HepG2 (cell line): ENCODE results near the gene RPS27L. TPM values are rescaled to one million over a fixed set of nuclear protein-coding genes. Genes with fewer than 3 reads are reported as not detected.
A peak's percentile ranks its signal among the peaks of the same experiment; 100 is the strongest.

Source experiments
- ATAC-seq: fragments of 200-7000 bp; cut with Tn5 transposase; 3 replicates; pipeline ENCODE4 v1.9.1; 2020; ENCODE audit warnings: mild to moderate bottlenecking, moderate library complexity
- BruUV-seq: library from RNA; stranded (reverse); fragments of 400-500 nt; replicated peaks from 2 replicates; lab custom pipeline; 2021; lab: Mats Ljungman, UMichigan
- CTCF ChIA-PET: fragments of 300-600 bp; formaldehyde crosslinking; extraction: SDS; loops from one replicate; lab custom pipeline; 2021; ENCODE audit warnings: low total read pairs, inconsistent platforms, low intra/inter-chr PET ratio; lab: Yijun Ruan, JAX
- POLR2A ChIA-PET: fragments of 350-600 bp; sonication (Branson Sonifier 250); formaldehyde crosslinking; loops from one replicate; lab custom pipeline; 2020; ENCODE audit warnings: antibody characterized with exemption, inconsistent platforms; lab: Yijun Ruan, JAX
- DNase-seq: peaks from one replicate; pipeline ENCODE4 v3.0.0-alpha.2; 2015; ENCODE audit warnings: low spot score
- FAIRE-seq: peaks from 3 replicates; lab custom pipeline; 2011; peaks lifted over from hg19 to GRCh38; lab: Jason Lieb, UNC
- H2AFZ ChIP-seq: one replicate; pipeline ENCODE4 v1.6.1; 2011; ENCODE audit warnings: low read length, inconsistent platforms
- H3K27ac ChIP-seq: fragments of 300-600 bp; 3 replicates; pipeline ENCODE4 v1.8.0; 2011; ENCODE audit warnings: mixed run types, mild to moderate bottlenecking, mixed read lengths, low read length, inconsistent platforms; ENCODE audit not compliant: insufficient read depth; ENCODE audit errors: extremely low read length
- H3K27me3 ChIP-seq, 2 experiments: fragments of 200-600 bp in 1 of 2; 2 replicates in 1 of 2; 3 replicates in 1 of 2; pipeline versions ENCODE4 v1.6.0 to v1.8.0; 2011; ENCODE audit warnings: low read length in 2 of 2, mild to moderate bottlenecking in 2 of 2, moderate library complexity in 2 of 2, inconsistent platforms in 1 of 2; ENCODE audit not compliant: insufficient read depth in 2 of 2, control insufficient read depth in 1 of 2
- H3K36me3 ChIP-seq, 2 experiments: fragments of 200-600 bp in 1 of 2; replicated peaks in 1 of 2; 2 replicates in 1 of 2; 3 replicates in 1 of 2; pipeline versions ENCODE4 v1.5.1 to v1.8.0; 2011; ENCODE audit warnings: low read length in 2 of 2, inconsistent platforms in 1 of 2; ENCODE audit not compliant: insufficient read depth in 2 of 2, control insufficient read depth in 1 of 2
- H3K4me1 ChIP-seq: 2 replicates; pipeline ENCODE4 v1.5.1; 2012; ENCODE audit warnings: low read length, inconsistent platforms; ENCODE audit not compliant: insufficient read depth
- H3K4me2 ChIP-seq: 2 replicates; pipeline ENCODE4 v1.6.0; 2011; ENCODE audit warnings: low read depth, low read length, inconsistent platforms
- H3K4me3 ChIP-seq, 3 experiments: fragments of 200-600 bp in 1 of 3; sonication (generic), shearing (Covaris generic) in 1 of 3; replicated peaks in 1 of 3; 2 replicates each; pipeline ENCODE4 v1.5.1; 2011 to 2016; ENCODE audit warnings: low read length in 3 of 3, inconsistent platforms in 2 of 3, low read depth in 2 of 3, mild to moderate bottlenecking in 2 of 3, control low read depth in 1 of 3, mixed read lengths in 1 of 3; ENCODE audit not compliant: insufficient read depth in 1 of 3
- H3K79me2 ChIP-seq: one replicate; pipeline ENCODE4 v1.6.1; 2011; ENCODE audit warnings: low read length, inconsistent platforms; ENCODE audit not compliant: insufficient read depth
- H3K9ac ChIP-seq: 2 replicates; pipeline ENCODE4 v1.6.0; 2011; ENCODE audit warnings: mild to moderate bottlenecking, low read depth, low read length, inconsistent platforms; ENCODE audit not compliant: insufficient read depth
- H3K9me3 ChIP-seq: 2 replicates; pipeline ENCODE4 v1.5.1; 2012; ENCODE audit warnings: mild to moderate bottlenecking, low read length
- H4K20me1 ChIP-seq: 2 replicates; pipeline ENCODE4 v1.6.0; 2011; ENCODE audit warnings: inconsistent platforms, mild to moderate bottlenecking, low read length, moderate library complexity; ENCODE audit not compliant: insufficient read depth
- ATF1 ChIP-seq: IDR thresholded peaks from 2 replicates; pipeline ENCODE4 v1.6.1; 2016; ENCODE audit warnings: mild to moderate bottlenecking, control low read depth
- GABPB1 ChIP-seq: IDR thresholded peaks from 2 replicates; pipeline ENCODE4 v1.6.1; 2016; ENCODE audit warnings: mild to moderate bottlenecking, missing genetic modification reagents, moderate library complexity, missing compliant biosample characterization
- HOXA5 ChIP-seq: sonication (generic); formaldehyde crosslinking; IDR thresholded peaks from 2 replicates; pipeline ENCODE4 v1.4.0; 2020; ENCODE audit warnings: missing genetic modification reagents
- MYC ChIP-seq: sonication (generic); formaldehyde crosslinking; IDR thresholded peaks from 2 replicates; pipeline ENCODE4 v1.9.0; 2021; ENCODE audit warnings: missing genetic modification reagents, borderline replicate concordance
- NAIF1 ChIP-seq: sonication (generic); formaldehyde crosslinking; IDR thresholded peaks from 2 replicates; pipeline ENCODE4 v1.5.0; 2020; ENCODE audit warnings: mild to moderate bottlenecking, missing genetic modification reagents, borderline replicate concordance
- PAX8 ChIP-seq: sonication (generic); formaldehyde crosslinking; IDR thresholded peaks from 2 replicates; pipeline ENCODE4 v1.8.0; 2022; ENCODE audit warnings: mild to moderate bottlenecking, missing genetic modification reagents, borderline replicate concordance
- REPIN1 ChIP-seq: sonication (generic); formaldehyde crosslinking; IDR thresholded peaks from 2 replicates; pipeline ENCODE4 v1.8.0; 2022; ENCODE audit warnings: missing genetic modification reagents, low read depth, mild to moderate bottlenecking, borderline replicate concordance
- SIN3A ChIP-seq: IDR thresholded peaks from 2 replicates; pipeline ENCODE4 v1.6.1; 2011; ENCODE audit warnings: low read depth, mild to moderate bottlenecking, control low read depth, low read length, borderline replicate concordance
- TBP ChIP-seq: sonication (generic); formaldehyde crosslinking; IDR thresholded peaks from 2 replicates; pipeline ENCODE4 v1.5.0; 2020; ENCODE audit warnings: missing genetic modification reagents
- ZBTB1 ChIP-seq: sonication (generic); formaldehyde crosslinking; IDR thresholded peaks from 2 replicates; pipeline ENCODE4 v1.4.0; 2020; ENCODE audit warnings: missing genetic modification reagents, borderline replicate concordance
- ZFX ChIP-seq: sonication (generic); formaldehyde crosslinking; IDR thresholded peaks from 2 replicates; pipeline ENCODE4 v1.4.0; 2020; ENCODE audit warnings: mild to moderate bottlenecking, low read depth, missing genetic modification reagents, moderate library complexity
- ZNF205 ChIP-seq: IDR thresholded peaks from 2 replicates; pipeline ENCODE4 v1.6.1; 2018; ENCODE audit warnings: missing biosample characterization, missing genetic modification reagents
- ZNF430 ChIP-seq: sonication (generic); formaldehyde crosslinking; IDR thresholded peaks from 2 replicates; pipeline ENCODE4 v1.9.0; 2021; ENCODE audit warnings: mild to moderate bottlenecking, missing genetic modification reagents
- WGBS: methylation state at CpG from one replicate; pipeline ENCODE4 v1.1.6; 2017; ENCODE audit warnings: low lambda C conversion rate; 5-methylcytosine and 5-hydroxymethylcytosine counted together
- in situ Hi-C: cut with HindIII; loops from 2 replicates; pipeline ENCODE4 v1.10.0; 2017; ENCODE audit warnings: low pct_unique_long_range_greater_than_20kb; ENCODE audit not compliant: extremely low pct_ligation_motif_present
- intact Hi-C: fragments of 100-400 bp; cut with micrococcal nuclease; formaldehyde crosslinking; loops from one replicate; pipeline ENCODE4 v1.10.0; 2022; ENCODE audit not compliant: unreplicated experiment
- polyA plus RNA-seq, 8 experiments: library from polyadenylated mRNA; depleted of rRNA in 3 of 8; stranded (reverse) in 7 of 8; unstranded in 1 of 8; fragments of >200 nt; fragmentation: Illumina TruSeq in 4 of 8; extraction: Trizol in 4 of 8; gene quantifications; 2 replicates each; pipeline versions ENCODE4 v1.2.1 to v1.2.3, GENCODE V29; 2011 to 2016; ENCODE audit warnings: low read depth in 4 of 8, missing spikeins in 1 of 8, mixed read lengths in 1 of 8; ENCODE audit not compliant: insufficient read depth in 1 of 8
- total RNA-seq, 5 experiments: library from RNA; depleted of rRNA; stranded (reverse); fragments of >200 nt; fragmentation: Illumina TruSeq; extraction: Trizol; gene quantifications; 2 replicates each; pipeline ENCODE4 v1.2.3, GENCODE V29; 2016; ENCODE audit warnings: low read depth in 1 of 5
- TF ChIP-seq, protein P1 (sequence below): sonication (generic); formaldehyde crosslinking; IDR thresholded peaks from 2 replicates; pipeline ENCODE4 v1.4.0; 2020; ENCODE audit warnings: missing genetic modification reagents, borderline replicate concordance
- TF ChIP-seq, protein P2 (sequence below): sonication (generic); formaldehyde crosslinking; IDR thresholded peaks from 2 replicates; pipeline ENCODE4 v1.4.0; 2020; ENCODE audit warnings: missing genetic modification reagents, mild to moderate bottlenecking, borderline replicate concordance
- TF ChIP-seq, protein P3 (sequence below): sonication (generic); formaldehyde crosslinking; IDR thresholded peaks from 2 replicates; pipeline ENCODE4 v1.4.0; 2020; ENCODE audit warnings: missing genetic modification reagents

Gene RPS27L
- total and polyA plus RNA-seq, 2 of the 13 experiments (the other 11 are each of a cell fraction or from before 2014, with no cell fraction given) = 231 to 433 TPM

DNA sequence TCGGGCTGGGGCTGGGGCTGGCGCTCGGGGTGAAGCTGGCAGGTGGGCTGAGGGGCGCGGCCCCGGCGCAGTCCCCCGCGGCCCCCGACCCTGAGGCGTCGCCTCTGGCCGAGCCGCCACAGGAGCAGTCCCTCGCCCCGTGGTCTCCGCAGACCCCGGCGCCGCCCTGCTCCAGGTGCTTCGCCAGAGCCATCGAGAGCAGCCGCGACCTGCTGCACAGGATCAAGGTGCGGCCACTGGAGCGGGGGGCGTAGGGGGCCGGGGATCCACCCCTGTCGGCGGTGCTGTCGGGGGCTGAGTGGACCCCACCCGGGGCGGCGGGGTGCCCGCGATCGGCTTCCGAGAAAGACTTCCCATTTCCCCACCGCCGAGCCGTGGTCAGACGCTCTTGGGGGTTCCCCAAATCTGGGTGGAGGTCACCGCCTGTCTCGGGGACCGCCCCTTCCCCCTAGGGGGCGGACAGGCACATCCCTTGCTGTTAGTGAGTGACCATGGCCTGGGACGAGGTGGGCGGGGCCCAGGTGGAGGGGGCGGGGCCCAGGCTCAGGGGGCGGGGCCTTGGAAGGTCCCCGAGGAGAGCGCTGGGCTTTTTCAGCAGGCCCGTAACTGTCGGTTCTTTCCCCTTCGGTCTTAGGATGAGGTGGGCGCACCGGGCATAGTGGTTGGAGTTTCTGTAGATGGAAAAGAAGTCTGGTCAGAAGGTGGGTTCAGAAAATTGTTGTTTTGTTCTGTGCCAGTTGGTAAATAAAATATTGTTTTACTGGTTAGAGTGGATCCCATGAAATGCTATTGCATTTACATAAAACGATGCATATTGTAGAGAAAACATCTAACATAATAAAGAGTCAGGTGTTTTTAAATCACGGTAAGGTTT, 35.0 kb downstream of the RPS27L start:
- CTCF ChIA-PET = no interaction called here
- intact Hi-C loops (loop anchor here (2.0 kb wide), 1 partner anchor 35 kb away; the partner anchor contains the start of gene RPS27L), in situ Hi-C loops (no loop called here)
- 2% methylated on average over 12 of the region's 59 CpGs for WGBS
- H3K4me2 ChIP-seq = peak overlapping the region; percentile 61
- H3K79me2 ChIP-seq = peaks cover 4% of the 10 kb centered on the region
- ATAC-seq (peak; percentile 96), FAIRE-seq (peak; percentile 26), DNase-seq (peak; percentile 73)
- H3K4me1 ChIP-seq = peaks cover 32% of the 10 kb centered on the region
- H4K20me1 ChIP-seq = no peaks in the 10 kb centered on the region
- BruUV-seq = no TSS peak
- H3K27ac ChIP-seq = peak overlapping the region; percentile 85
- peak overlapping the region; percentile 88 for H3K9ac ChIP-seq
- peaks cover 10% of the 10 kb centered on the region; the same call in 1 of the 2 replicates for H3K9me3 ChIP-seq
- POLR2A ChIA-PET = interaction anchor here (1.0 kb wide), 1 partner anchor 28 kb away, joined by 3 read pairs; no protein-coding TSS in a partner anchor
- peaks cover 2 to 9% of the 10 kb centered on the region in 2 experiments; a peak in 2 of 5 replicates for H3K36me3 ChIP-seq
- peak overlapping the region; percentile 86 to 94 (median 94) for H3K4me3 ChIP-seq
- no peak overlapping the region for H2AFZ ChIP-seq
- H3K27me3 ChIP-seq = no peaks in the 10 kb centered on the region
- TF ChIP-seq HOXA5 (CRISPR knock-in tag) (0 out of 2 replicates have a peak, but pooled peaks have one; percentile 15), ZBTB1 (CRISPR knock-in tag) (no peak), ZFX (CRISPR knock-in tag) (peak; percentile 55; the same call in 1 of the 2 replicates), REPIN1 (CRISPR knock-in tag) (no peak), TBP (CRISPR knock-in tag) (no peak), ZNF205 (CRISPR knock-in tag) (no peak), SIN3A (no peak; the same call in 1 of the 2 replicates), ATF1 (CRISPR knock-in tag) (no peak), ZNF430 (CRISPR knock-in tag) (no peak), MYC (CRISPR knock-in tag) (0 out of 2 replicates have a peak, but pooled peaks have one; percentile 2), NAIF1 (no peak), PAX8 (CRISPR knock-in tag) (0 out of 2 replicates have a peak, but pooled peaks have one; percentile 65), GABPB1 (CRISPR knock-in tag) (peak; percentile 29; the same call in 1 of the 2 replicates)
- TF ChIP-seq, protein P1, sequence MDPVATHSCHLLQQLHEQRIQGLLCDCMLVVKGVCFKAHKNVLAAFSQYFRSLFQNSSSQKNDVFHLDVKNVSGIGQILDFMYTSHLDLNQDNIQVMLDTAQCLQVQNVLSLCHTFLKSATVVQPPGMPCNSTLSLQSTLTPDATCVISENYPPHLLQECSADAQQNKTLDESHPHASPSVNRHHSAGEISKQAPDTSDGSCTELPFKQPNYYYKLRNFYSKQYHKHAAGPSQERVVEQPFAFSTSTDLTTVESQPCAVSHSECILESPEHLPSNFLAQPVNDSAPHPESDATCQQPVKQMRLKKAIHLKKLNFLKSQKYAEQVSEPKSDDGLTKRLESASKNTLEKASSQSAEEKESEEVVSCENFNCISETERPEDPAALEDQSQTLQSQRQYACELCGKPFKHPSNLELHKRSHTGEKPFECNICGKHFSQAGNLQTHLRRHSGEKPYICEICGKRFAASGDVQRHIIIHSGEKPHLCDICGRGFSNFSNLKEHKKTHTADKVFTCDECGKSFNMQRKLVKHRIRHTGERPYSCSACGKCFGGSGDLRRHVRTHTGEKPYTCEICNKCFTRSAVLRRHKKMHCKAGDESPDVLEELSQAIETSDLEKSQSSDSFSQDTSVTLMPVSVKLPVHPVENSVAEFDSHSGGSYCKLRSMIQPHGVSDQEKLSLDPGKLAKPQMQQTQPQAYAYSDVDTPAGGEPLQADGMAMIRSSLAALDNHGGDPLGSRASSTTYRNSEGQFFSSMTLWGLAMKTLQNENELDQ = no peak
- TF ChIP-seq, protein P2, sequence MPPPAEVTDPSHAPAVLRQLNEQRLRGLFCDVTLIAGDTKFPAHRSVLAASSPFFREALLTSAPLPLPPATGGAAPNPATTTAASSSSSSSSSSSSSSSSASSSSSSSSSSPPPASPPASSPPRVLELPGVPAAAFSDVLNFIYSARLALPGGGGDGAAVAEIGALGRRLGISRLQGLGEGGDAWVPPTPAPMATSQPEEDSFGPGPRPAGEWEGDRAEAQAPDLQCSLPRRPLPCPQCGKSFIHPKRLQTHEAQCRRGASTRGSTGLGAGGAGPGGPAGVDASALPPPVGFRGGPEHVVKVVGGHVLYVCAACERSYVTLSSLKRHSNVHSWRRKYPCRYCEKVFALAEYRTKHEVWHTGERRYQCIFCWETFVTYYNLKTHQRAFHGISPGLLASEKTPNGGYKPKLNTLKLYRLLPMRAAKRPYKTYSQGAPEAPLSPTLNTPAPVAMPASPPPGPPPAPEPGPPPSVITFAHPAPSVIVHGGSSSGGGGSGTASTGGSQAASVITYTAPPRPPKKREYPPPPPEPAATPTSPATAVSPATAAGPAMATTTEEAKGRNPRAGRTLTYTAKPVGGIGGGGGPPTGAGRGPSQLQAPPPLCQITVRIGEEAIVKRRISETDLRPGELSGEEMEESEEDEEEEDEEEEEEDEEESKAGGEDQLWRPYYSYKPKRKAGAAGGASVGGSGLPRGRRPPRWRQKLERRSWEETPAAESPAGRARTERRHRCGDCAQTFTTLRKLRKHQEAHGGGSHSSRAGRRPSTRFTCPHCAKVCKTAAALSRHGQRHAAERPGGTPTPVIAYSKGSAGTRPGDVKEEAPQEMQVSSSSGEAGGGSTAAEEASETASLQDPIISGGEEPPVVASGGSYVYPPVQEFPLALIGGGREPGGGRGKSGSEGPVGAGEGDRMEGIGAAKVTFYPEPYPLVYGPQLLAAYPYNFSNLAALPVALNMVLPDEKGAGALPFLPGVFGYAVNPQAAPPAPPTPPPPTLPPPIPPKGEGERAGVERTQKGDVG (CRISPR knock-in tag) = no peak
- TF ChIP-seq, protein P3, sequence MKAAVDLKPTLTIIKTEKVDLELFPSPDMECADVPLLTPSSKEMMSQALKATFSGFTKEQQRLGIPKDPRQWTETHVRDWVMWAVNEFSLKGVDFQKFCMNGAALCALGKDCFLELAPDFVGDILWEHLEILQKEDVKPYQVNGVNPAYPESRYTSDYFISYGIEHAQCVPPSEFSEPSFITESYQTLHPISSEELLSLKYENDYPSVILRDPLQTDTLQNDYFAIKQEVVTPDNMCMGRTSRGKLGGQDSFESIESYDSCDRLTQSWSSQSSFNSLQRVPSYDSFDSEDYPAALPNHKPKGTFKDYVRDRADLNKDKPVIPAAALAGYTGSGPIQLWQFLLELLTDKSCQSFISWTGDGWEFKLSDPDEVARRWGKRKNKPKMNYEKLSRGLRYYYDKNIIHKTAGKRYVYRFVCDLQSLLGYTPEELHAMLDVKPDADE (CRISPR knock-in tag) = no peak
